ENCODE results near the gene NRL.

GRCh38 chr14:24088095-24088494, 26.7 kb downstream of the NRL start:
- no peak for TF ChIP-seq POLR2A (IDR thresholded peaks at IDR 0.05; ENCODE audit: low read depth, low read length)
- TF ChIP-seq SPI1 (IDR thresholded peaks at IDR 0.05; ENCODE audit: low read depth, low read length) = no peak
